Measurements from ENCODE around the gene IL1RAPL1.

IL1RAPL1 gene

DNA sequence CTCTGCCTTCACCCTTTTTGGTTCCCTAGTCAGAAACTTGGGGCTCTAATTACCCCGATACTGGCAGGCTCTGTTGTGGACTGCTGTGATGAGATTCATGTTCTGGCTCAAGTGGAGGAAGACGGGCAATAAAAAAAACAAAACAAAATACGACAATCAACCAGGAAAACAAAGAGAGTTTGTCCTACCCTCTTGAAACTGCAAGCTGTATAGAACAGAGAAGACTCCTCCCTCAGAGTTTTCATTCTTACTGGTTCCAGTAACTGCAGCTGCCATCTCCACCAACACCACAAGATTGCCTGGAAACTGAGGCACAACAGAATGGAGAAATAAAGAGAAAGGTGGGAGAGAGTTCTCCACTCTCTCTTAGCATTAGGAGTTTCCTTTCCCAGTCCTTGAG lies 11.1 kb upstream of the IL1RAPL1 start:
- Histone ChIP-seq H3K4me3 (ENCODE audit: low read depth in 1 of 2, low read length in 2 of 2) (no peak overlapping the region), H3K9ac (ENCODE audit: low read depth, low read length) (no peak overlapping the region), H3K27me3 (ENCODE audit: insufficient read depth, low read length, poor library complexity) (no peaks in the 10 kb centered on the region), H3K4me2 (ENCODE audit: insufficient read depth, low read length) (no peak overlapping the region), H4K20me1 (ENCODE audit: insufficient read depth, low read length) (no peaks in the 10 kb centered on the region), H3K9me3 (ENCODE audit: insufficient read depth, low read length, severe bottlenecking) (no peaks in the 10 kb centered on the region), H2AFZ (ENCODE audit: low read depth, low read length) (no peak overlapping the region), H3K79me2 (ENCODE audit: insufficient read depth, low read length) (no peaks in the 10 kb centered on the region), H3K36me3 (ENCODE audit: insufficient read depth, low read length) (no peaks in the 10 kb centered on the region), H3K27ac (ENCODE audit: low read length) (no peak overlapping the region), H3K4me1 (ENCODE audit: insufficient read depth, low read length) (no peaks in the 10 kb centered on the region)
- TF ChIP-seq, protein P1, sequence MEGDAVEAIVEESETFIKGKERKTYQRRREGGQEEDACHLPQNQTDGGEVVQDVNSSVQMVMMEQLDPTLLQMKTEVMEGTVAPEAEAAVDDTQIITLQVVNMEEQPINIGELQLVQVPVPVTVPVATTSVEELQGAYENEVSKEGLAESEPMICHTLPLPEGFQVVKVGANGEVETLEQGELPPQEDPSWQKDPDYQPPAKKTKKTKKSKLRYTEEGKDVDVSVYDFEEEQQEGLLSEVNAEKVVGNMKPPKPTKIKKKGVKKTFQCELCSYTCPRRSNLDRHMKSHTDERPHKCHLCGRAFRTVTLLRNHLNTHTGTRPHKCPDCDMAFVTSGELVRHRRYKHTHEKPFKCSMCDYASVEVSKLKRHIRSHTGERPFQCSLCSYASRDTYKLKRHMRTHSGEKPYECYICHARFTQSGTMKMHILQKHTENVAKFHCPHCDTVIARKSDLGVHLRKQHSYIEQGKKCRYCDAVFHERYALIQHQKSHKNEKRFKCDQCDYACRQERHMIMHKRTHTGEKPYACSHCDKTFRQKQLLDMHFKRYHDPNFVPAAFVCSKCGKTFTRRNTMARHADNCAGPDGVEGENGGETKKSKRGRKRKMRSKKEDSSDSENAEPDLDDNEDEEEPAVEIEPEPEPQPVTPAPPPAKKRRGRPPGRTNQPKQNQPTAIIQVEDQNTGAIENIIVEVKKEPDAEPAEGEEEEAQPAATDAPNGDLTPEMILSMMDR (IDR thresholded peaks at IDR 0.05; ENCODE audit: borderline replicate concordance, extremely low read depth, low read length, poor library complexity, severe bottlenecking): no peak
- TF ChIP-seq EZH2 (IDR thresholded peaks at IDR 0.05; ENCODE audit: borderline replicate concordance, low read depth, low read length, severe bottlenecking): no peak
- DNase-seq (no peak), ATAC-seq (ENCODE audit: insufficient read depth, low read depth) (no peak)

DNA sequence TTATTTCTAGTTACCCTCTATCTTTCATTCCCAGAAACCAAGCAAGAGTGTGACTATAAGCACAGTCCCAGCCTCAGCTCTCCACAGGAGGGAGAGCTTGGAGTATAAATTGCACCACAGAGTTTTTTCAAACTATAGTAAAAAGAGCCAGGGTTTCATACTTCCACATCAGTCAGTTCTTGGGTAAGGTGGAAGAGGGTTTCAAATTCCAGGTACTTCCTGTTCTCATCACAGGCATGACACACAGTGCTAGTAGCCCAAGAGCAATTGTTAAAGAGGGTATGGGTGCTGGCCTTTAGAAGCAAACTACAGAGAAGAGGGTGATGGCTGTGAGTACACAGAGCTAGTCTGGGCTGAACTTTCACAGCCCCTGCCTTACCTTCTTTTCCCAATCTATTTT lies 5.7 kb upstream of the IL1RAPL1 start:
- no peak for ATAC-seq (ENCODE audit: insufficient read depth, low read depth)

GRCh38 chrX:28582511-28582910 lies 4.7 kb upstream of the IL1RAPL1 start:
- Histone ChIP-seq H3K9me3 (ENCODE audit: insufficient read depth, low read length, severe bottlenecking) (no peaks in the 10 kb centered on the region), H3K4me1 (ENCODE audit: insufficient read depth, low read length) (no peaks in the 10 kb centered on the region), H3K4me2 (ENCODE audit: insufficient read depth, low read length) (no peak overlapping the region), H3K79me2 (ENCODE audit: insufficient read depth, low read length) (no peaks in the 10 kb centered on the region), H3K9ac (ENCODE audit: low read depth, low read length) (no peak overlapping the region), H2AFZ (ENCODE audit: low read depth, low read length) (no peak overlapping the region), H4K20me1 (ENCODE audit: insufficient read depth, low read length) (no peaks in the 10 kb centered on the region), H3K27me3 (ENCODE audit: insufficient read depth, low read length, poor library complexity) (no peaks in the 10 kb centered on the region), H3K27ac (ENCODE audit: low read length) (no peak overlapping the region), H3K36me3 (ENCODE audit: insufficient read depth, low read length) (no peaks in the 10 kb centered on the region), H3K4me3 (ENCODE audit: low read depth in 1 of 2, low read length in 2 of 2) (no peak overlapping the region)
- TF ChIP-seq, protein P1 (IDR thresholded peaks at IDR 0.05; ENCODE audit: borderline replicate concordance, extremely low read depth, low read length, poor library complexity, severe bottlenecking): no peak
- no peak for TF ChIP-seq EZH2 (IDR thresholded peaks at IDR 0.05; ENCODE audit: borderline replicate concordance, low read depth, low read length, severe bottlenecking)
- DNase-seq: no peak
- ATAC-seq (ENCODE audit: insufficient read depth, low read depth): no peak

More for the DNA sequence above, 5.7 kb upstream of the IL1RAPL1 start:
- H3K36me3 ChIP-seq (ENCODE audit: insufficient read depth, low read length): no peaks in the 10 kb centered on the region
- H3K9ac ChIP-seq (ENCODE audit: low read depth, low read length): no peak overlapping the region
- H2AFZ ChIP-seq (ENCODE audit: low read depth, low read length): no peak overlapping the region
- no peak for TF ChIP-seq EZH2 (IDR thresholded peaks at IDR 0.05; ENCODE audit: borderline replicate concordance, low read depth, low read length, severe bottlenecking)
- TF ChIP-seq, protein P1 (IDR thresholded peaks at IDR 0.05; ENCODE audit: borderline replicate concordance, extremely low read depth, low read length, poor library complexity, severe bottlenecking): no peak
- no peak overlapping the region for H3K27ac ChIP-seq (ENCODE audit: low read length)
- no peaks in the 10 kb centered on the region for H3K9me3 ChIP-seq (ENCODE audit: insufficient read depth, low read length, severe bottlenecking)
- no peak overlapping the region for H3K4me3 ChIP-seq (ENCODE audit: low read depth in 1 of 2, low read length in 2 of 2)
- no peaks in the 10 kb centered on the region for H4K20me1 ChIP-seq (ENCODE audit: insufficient read depth, low read length)
- H3K79me2 ChIP-seq (ENCODE audit: insufficient read depth, low read length): no peaks in the 10 kb centered on the region
- no peak overlapping the region for H3K4me2 ChIP-seq (ENCODE audit: insufficient read depth, low read length)
- H3K4me1 ChIP-seq (ENCODE audit: insufficient read depth, low read length): no peaks in the 10 kb centered on the region
- H3K27me3 ChIP-seq (ENCODE audit: insufficient read depth, low read length, poor library complexity): no peaks in the 10 kb centered on the region
- no peak for DNase-seq

- ATAC-seq (ENCODE audit: insufficient read depth, low read depth) (no peak), DNase-seq (no peak)
- TF ChIP-seq, protein P1 (IDR thresholded peaks at IDR 0.05; ENCODE audit: borderline replicate concordance, extremely low read depth, low read length, poor library complexity, severe bottlenecking): no peak
- no peak for TF ChIP-seq EZH2 (IDR thresholded peaks at IDR 0.05; ENCODE audit: borderline replicate concordance, low read depth, low read length, severe bottlenecking)
- Histone ChIP-seq H3K27ac (ENCODE audit: low read length) (no peak overlapping the region), H3K79me2 (ENCODE audit: insufficient read depth, low read length) (no peaks in the 10 kb centered on the region), H3K36me3 (ENCODE audit: insufficient read depth, low read length) (no peaks in the 10 kb centered on the region), H3K4me1 (ENCODE audit: insufficient read depth, low read length) (no peaks in the 10 kb centered on the region), H3K4me3 (ENCODE audit: low read depth in 1 of 2, low read length in 2 of 2) (no peak overlapping the region), H4K20me1 (ENCODE audit: insufficient read depth, low read length) (no peaks in the 10 kb centered on the region), H3K4me2 (ENCODE audit: insufficient read depth, low read length) (no peak overlapping the region), H3K27me3 (ENCODE audit: insufficient read depth, low read length, poor library complexity) (no peaks in the 10 kb centered on the region), H2AFZ (ENCODE audit: low read depth, low read length) (no peak overlapping the region), H3K9ac (ENCODE audit: low read depth, low read length) (no peak overlapping the region), H3K9me3 (ENCODE audit: insufficient read depth, low read length, severe bottlenecking) (no peaks in the 10 kb centered on the region)
These were observed 3.2 kb upstream of the IL1RAPL1 start for GRCh38 chrX:28584025-28584424.

Data from DND-41 (cell line).